MM.1S (cell line): ENCODE data around the gene AGAP1.

Experiments
- CTCF ChIP-seq: fragments of 300-600 bp; sonication (generic); IDR thresholded peaks from 2 replicates; pipeline ENCODE4 v1.5.1; 2016; ENCODE audit warnings: antibody characterized with exemption, low read length, mixed read lengths
- EZH2phosphoT487 ChIP-seq: fragments of 300-600 bp; sonication (generic); IDR thresholded peaks from 2 replicates; pipeline ENCODE4 v1.6.1; 2018; ENCODE audit warnings: antibody characterized with exemption, low read length

GRCh38 chr2:235543128-235543750 lies 49.4 kb downstream of the AGAP1 start:
- TF ChIP-seq CTCF, result no peak
- TF ChIP-seq EZH2phosphoT487, result no peak
